GM19463 (cell line): Measurements from ENCODE around the gene BACE2.
A peak's percentile ranks its signal among the peaks of the same experiment; 100 is the strongest.
"Not testable (repeated sequence)": the region's sequence is repeated elsewhere in the genome, so short reads cannot be mapped to it uniquely, and the experiment has no call there.

ENCODE experiments used
- ATAC-seq: cut with Tn5 transposase; IDR thresholded peaks from one replicate; pipeline ENCODE4 v1.9.1; 2021; ENCODE audit warnings: mild to moderate bottlenecking, moderate library complexity; ENCODE audit not compliant: unreplicated experiment

The BACE2 gene

GRCh38 chr21:41260428-41260827 is 92.5 kb downstream of the BACE2 start:
- no peak for ATAC-seq

- no peak for ATAC-seq
These were observed 99.4 kb downstream of the BACE2 start for GRCh38 chr21:41267346-41267745.

- no peak for ATAC-seq
These were observed 101.6 kb downstream of the BACE2 start for GRCh38 chr21:41269535-41269934.

- ATAC-seq = no peak
These were observed 109.2 kb downstream of the BACE2 start for GRCh38 chr21:41277196-41277595.

- no peak for ATAC-seq
These were observed 109.9 kb downstream of the BACE2 start for GRCh38 chr21:41277846-41278245.

GRCh38 chr21:41280115-41280919 is 112.4 kb downstream of the BACE2 start:
- ATAC-seq = no peak

GRCh38 chr21:41282412-41282811 is 114.5 kb downstream of the BACE2 start:
- ATAC-seq = no peak

- peak; percentile 72 for ATAC-seq
These were observed 115.4 kb downstream of the BACE2 start for GRCh38 chr21:41283211-41283818.

- ATAC-seq = no peak
These were observed 121.5 kb downstream of the BACE2 start for GRCh38 chr21:41289431-41289830.

- ATAC-seq = no peak
These were observed 122.3 kb downstream of the BACE2 start for GRCh38 chr21:41290106-41290799.

GRCh38 chr21:41294548-41295231 is 126.7 kb downstream of the BACE2 start:
- no peak for ATAC-seq

- ATAC-seq = no peak
These were observed 127.8 kb downstream of the BACE2 start for GRCh38 chr21:41295721-41296254.

GRCh38 chr21:41302976-41303375 is 135.0 kb downstream of the BACE2 start:
- ATAC-seq = no peak

GRCh38 chr21:41304068-41304720 is 136.2 kb downstream of the BACE2 start:
- no peak for ATAC-seq

- no peak for ATAC-seq
These were observed 139.3 kb downstream of the BACE2 start for GRCh38 chr21:41307219-41307618.

- ATAC-seq = not testable (repeated sequence)
These were observed 145.6 kb downstream of the BACE2 start for GRCh38 chr21:41313285-41314164.

GRCh38 chr21:41315726-41316125 is 147.8 kb downstream of the BACE2 start:
- no peak for ATAC-seq

- ATAC-seq = no peak
These were observed 148.5 kb downstream of the BACE2 start, which contains the start of gene FAM3B for GRCh38 chr21:41316200-41317062. Gene FAM3B, plus strand, starts transcription at chr21:41316801. Its CDS starts 79 bp downstream, at chr21:41316880.

- no peak for ATAC-seq
These were observed 149.1 kb downstream of the BACE2 start for GRCh38 chr21:41317063-41317392.
